Upper lobe of right lung (tissue), 1 donor: ENCODE data around the gene NDEL1. TPM values are rescaled to one million over a fixed set of nuclear protein-coding genes. Genes with fewer than 3 reads are reported as not detected.
A peak's percentile ranks its signal among the peaks of the same experiment; 100 is the strongest.

ENCODE experiments used
- ATAC-seq: fragments of 200-7000 bp; cut with Tn5 transposase; one replicate; pipeline ENCODE4 v1.9.1; 2020; ENCODE audit warnings: mild to moderate bottlenecking, moderate library complexity
- DNase-seq: peaks from one replicate; pipeline ENCODE4 v3.0.0-alpha.2; 2020
- H3K27ac ChIP-seq: fragments of 200-600 bp; one replicate; pipeline ENCODE4 v1.8.0; 2022
- H3K27me3 ChIP-seq: fragments of 200-600 bp; one replicate; pipeline ENCODE4 v1.8.0; 2022; ENCODE audit warnings: mild to moderate bottlenecking
- H3K36me3 ChIP-seq: fragments of 200-600 bp; one replicate; pipeline ENCODE4 v1.8.0; 2022
- H3K4me1 ChIP-seq: fragments of 200-600 bp; one replicate; pipeline ENCODE4 v1.8.0; 2022
- H3K4me3 ChIP-seq: fragments of 200-600 bp; one replicate; pipeline ENCODE4 v1.8.0; 2022; ENCODE audit warnings: mild to moderate bottlenecking
- H3K9me3 ChIP-seq: fragments of 200-600 bp; one replicate; pipeline ENCODE4 v1.8.0; 2022
- intact Hi-C: fragments of 100-400 bp; cut with DNase I; formaldehyde crosslinking; loops from one replicate; pipeline ENCODE4 v1.11.0; 2022
- total RNA-seq: library from RNA; stranded (reverse); fragmentation: NEBNext Ultra II Directional; extraction: Animal tissue kit (Norgen Biotek cat#: 25700); gene quantifications from one replicate; pipeline ENCODE4 v1.2.1, GENCODE V29; 2021
- TF ChIP-seq, protein P1 (sequence below): fragments of 200-600 bp; IDR thresholded peaks from one replicate; pipeline ENCODE4 v1.8.0; 2022; ENCODE audit warnings: antibody characterized with exemption
- donor health status: DM: no; HTN: yes; CAD: no; lungs with severe emphysema.

The NDEL1 gene
- total RNA-seq, 1 donor from 2014 or later: 80.6 TPM

GRCh38 chr17:8465356-8465755 is 29.7 kb downstream of the NDEL1 start:
- H3K36me3 ChIP-seq: peaks cover 71% of the 10 kb centered on the region
- no peaks in the 10 kb centered on the region for H3K27me3 ChIP-seq
- no peak for ATAC-seq
- H3K9me3 ChIP-seq: no peaks in the 10 kb centered on the region
- intact Hi-C loops: no loop called here
- H3K27ac ChIP-seq: no peak overlapping the region
- no peak for DNase-seq
- no peak overlapping the region for H3K4me3 ChIP-seq
- H3K4me1 ChIP-seq: peaks cover 13% of the 10 kb centered on the region
- TF ChIP-seq, protein P1, sequence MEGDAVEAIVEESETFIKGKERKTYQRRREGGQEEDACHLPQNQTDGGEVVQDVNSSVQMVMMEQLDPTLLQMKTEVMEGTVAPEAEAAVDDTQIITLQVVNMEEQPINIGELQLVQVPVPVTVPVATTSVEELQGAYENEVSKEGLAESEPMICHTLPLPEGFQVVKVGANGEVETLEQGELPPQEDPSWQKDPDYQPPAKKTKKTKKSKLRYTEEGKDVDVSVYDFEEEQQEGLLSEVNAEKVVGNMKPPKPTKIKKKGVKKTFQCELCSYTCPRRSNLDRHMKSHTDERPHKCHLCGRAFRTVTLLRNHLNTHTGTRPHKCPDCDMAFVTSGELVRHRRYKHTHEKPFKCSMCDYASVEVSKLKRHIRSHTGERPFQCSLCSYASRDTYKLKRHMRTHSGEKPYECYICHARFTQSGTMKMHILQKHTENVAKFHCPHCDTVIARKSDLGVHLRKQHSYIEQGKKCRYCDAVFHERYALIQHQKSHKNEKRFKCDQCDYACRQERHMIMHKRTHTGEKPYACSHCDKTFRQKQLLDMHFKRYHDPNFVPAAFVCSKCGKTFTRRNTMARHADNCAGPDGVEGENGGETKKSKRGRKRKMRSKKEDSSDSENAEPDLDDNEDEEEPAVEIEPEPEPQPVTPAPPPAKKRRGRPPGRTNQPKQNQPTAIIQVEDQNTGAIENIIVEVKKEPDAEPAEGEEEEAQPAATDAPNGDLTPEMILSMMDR: no peak

DNA sequence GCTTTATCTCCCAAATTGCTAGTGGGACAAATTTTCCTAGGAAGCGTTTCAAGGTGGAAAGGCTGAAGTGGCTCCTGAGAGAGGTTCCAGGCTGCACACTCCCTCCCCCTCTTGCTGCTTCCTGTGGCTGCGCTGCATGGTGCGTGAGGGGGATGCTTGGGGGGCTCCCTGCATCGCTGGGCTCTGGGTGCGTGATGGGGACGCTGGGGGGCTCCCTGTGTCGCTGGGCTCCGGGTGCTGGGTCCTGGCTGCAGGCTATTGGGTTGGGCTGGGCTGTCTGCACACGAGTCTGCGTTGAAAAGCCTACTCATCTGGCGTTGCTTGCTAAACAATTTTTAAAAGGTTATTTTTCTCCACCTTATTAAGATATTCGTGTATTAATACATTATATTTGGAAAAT is 30.1 kb downstream of the NDEL1 start:
- ATAC-seq (no peak), DNase-seq (no peak)
- TF ChIP-seq, protein P1: no peak
- intact Hi-C loops: no loop called here
- Histone ChIP-seq H3K27ac (no peak overlapping the region), H3K27me3 (no peaks in the 10 kb centered on the region), H3K9me3 (no peaks in the 10 kb centered on the region), H3K36me3 (peaks cover 71% of the 10 kb centered on the region), H3K4me3 (no peak overlapping the region), H3K4me1 (peaks cover 17% of the 10 kb centered on the region)

DNA sequence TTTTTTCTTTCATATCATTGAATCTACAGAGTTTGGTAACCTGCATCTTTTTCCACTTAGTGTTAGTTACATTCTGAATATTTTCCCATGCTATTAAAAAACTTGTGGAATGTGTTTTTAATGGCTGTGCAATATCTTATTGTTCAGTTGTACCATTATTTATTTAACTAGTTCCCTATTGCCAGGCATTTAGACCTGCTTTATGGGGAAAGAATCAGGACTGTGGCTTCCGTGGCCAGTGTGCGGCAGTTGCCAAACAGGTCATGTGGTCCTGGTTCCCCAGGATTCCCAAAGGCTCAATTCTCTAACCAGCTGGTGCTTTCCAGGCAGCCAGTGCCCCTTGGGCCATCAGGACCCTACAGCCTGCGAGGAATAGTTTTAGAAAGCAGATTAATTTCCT is 30.8 kb downstream of the NDEL1 start:
- H3K27me3 ChIP-seq: no peaks in the 10 kb centered on the region
- no peak overlapping the region for H3K4me3 ChIP-seq
- H3K27ac ChIP-seq: no peak overlapping the region
- intact Hi-C loops: no loop called here
- peaks cover 18% of the 10 kb centered on the region for H3K4me1 ChIP-seq
- ATAC-seq (peak; percentile 23), DNase-seq (no peak)
- no peaks in the 10 kb centered on the region for H3K9me3 ChIP-seq
- TF ChIP-seq, protein P1: no peak
- peaks cover 71% of the 10 kb centered on the region for H3K36me3 ChIP-seq

- peaks cover 18% of the 10 kb centered on the region for H3K4me1 ChIP-seq
- no peaks in the 10 kb centered on the region for H3K27me3 ChIP-seq
- no peaks in the 10 kb centered on the region for H3K9me3 ChIP-seq
- no peak overlapping the region for H3K27ac ChIP-seq
- H3K4me3 ChIP-seq: no peak overlapping the region
- peaks cover 71% of the 10 kb centered on the region for H3K36me3 ChIP-seq
- ATAC-seq (no peak), DNase-seq (no peak)
- TF ChIP-seq, protein P1: no peak
- intact Hi-C loops: no loop called here
Observed at GRCh38 chr17:8466873-8467272, 31.2 kb downstream of the NDEL1 start.

- Histone ChIP-seq H3K27me3 (no peaks in the 10 kb centered on the region), H3K4me1 (peaks cover 18% of the 10 kb centered on the region), H3K9me3 (no peaks in the 10 kb centered on the region), H3K4me3 (no peak overlapping the region), H3K36me3 (peaks cover 71% of the 10 kb centered on the region), H3K27ac (no peak overlapping the region)
- ATAC-seq (no peak), DNase-seq (no peak)
- TF ChIP-seq, protein P1: no peak
- intact Hi-C loops: no loop called here
Observed at GRCh38 chr17:8467527-8467926, 31.8 kb downstream of the NDEL1 start.

DNA sequence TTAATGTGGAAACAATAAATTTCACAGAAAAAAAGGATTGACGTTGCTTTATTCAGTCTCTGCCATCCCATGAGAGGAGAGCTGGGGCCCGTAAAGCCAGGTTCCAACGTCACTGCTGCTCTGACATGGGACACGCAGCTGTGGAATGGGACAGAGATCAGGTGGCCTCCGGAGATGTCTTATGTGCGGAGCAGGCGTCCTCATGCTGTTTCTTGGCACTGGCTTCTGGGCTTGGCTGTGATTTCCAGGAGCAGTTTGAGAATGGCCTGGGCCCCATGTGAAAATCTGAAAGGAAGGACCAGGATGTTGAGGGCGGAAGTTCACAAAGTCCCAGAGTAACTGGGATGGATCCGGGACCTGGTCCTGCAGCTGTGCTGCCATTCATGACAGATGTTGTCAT is 32.4 kb downstream of the NDEL1 start:
- ATAC-seq (no peak), DNase-seq (no peak)
- Histone ChIP-seq H3K4me3 (no peak overlapping the region), H3K27me3 (no peaks in the 10 kb centered on the region), H3K36me3 (peaks cover 67% of the 10 kb centered on the region), H3K9me3 (no peaks in the 10 kb centered on the region), H3K27ac (no peak overlapping the region), H3K4me1 (peaks cover 18% of the 10 kb centered on the region)
- TF ChIP-seq, protein P1: no peak
- intact Hi-C loops: no loop called here
